HepG2 (cell line): ENCODE results near the gene PSMD10.

Experiments used
- HNRNPUL1 ChIP-seq: fragments of 200-400 bp; formaldehyde crosslinking; IDR thresholded peaks from 2 replicates; pipeline ENCODE4 v1.6.1; 2017; ENCODE audit warnings: low read depth, mild to moderate bottlenecking, low read length, moderate library complexity
- MLX ChIP-seq: IDR thresholded peaks from 2 replicates; pipeline ENCODE4 v1.6.1; 2016
- POLR2AphosphoS2 ChIP-seq: IDR thresholded peaks from 2 replicates; pipeline ENCODE4 v1.6.1; 2011; ENCODE audit warnings: low read depth, low read length, improper control_type of control experiment
- TFDP1 ChIP-seq: IDR thresholded peaks from 2 replicates; pipeline ENCODE4 v1.6.1; 2016; ENCODE audit warnings: missing compliant biosample characterization, missing genetic modification reagents, borderline replicate concordance
- ZNF335 ChIP-seq: sonication (generic); formaldehyde crosslinking; IDR thresholded peaks from 2 replicates; pipeline ENCODE4 v1.4.0; 2020; ENCODE audit warnings: missing genetic modification reagents
- ZNF660 ChIP-seq: sonication (generic); formaldehyde crosslinking; IDR thresholded peaks from 2 replicates; pipeline ENCODE4 v1.5.1; 2020; ENCODE audit warnings: mild to moderate bottlenecking, low read depth, missing genetic modification reagents, borderline replicate concordance
- TF ChIP-seq, protein P1 (sequence below): sonication (generic); formaldehyde crosslinking; IDR thresholded peaks from 2 replicates; pipeline ENCODE4 v1.4.0; 2020; ENCODE audit warnings: missing genetic modification reagents

DNA sequence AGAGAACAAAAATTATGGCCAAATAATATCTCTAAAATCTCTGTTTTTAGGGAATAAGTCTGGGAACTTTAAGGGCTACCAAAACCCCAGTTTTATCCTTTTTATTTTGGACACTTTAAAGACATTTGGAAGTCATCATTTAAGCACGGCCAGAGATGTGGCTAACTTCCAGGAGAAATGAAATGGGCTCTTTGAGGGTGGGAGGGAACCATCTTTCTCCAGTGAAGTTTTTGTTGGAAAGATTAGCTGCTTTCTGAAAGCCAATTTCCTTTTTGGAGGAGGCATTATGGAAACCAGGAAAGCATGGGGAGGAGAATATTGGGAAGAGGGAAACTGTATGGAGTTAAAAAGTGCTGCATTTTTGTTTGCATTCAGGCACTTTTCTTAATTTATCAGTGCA is 41.7 kb downstream of the PSMD10 start:
- TF ChIP-seq TFDP1 (CRISPR knock-in tag) (no peak), HNRNPUL1 (no peak), ZNF660 (CRISPR knock-in tag) (no peak), MLX (CRISPR knock-in tag) (no peak), ZNF335 (no peak), POLR2AphosphoS2 (no peak)
- TF ChIP-seq, protein P1, sequence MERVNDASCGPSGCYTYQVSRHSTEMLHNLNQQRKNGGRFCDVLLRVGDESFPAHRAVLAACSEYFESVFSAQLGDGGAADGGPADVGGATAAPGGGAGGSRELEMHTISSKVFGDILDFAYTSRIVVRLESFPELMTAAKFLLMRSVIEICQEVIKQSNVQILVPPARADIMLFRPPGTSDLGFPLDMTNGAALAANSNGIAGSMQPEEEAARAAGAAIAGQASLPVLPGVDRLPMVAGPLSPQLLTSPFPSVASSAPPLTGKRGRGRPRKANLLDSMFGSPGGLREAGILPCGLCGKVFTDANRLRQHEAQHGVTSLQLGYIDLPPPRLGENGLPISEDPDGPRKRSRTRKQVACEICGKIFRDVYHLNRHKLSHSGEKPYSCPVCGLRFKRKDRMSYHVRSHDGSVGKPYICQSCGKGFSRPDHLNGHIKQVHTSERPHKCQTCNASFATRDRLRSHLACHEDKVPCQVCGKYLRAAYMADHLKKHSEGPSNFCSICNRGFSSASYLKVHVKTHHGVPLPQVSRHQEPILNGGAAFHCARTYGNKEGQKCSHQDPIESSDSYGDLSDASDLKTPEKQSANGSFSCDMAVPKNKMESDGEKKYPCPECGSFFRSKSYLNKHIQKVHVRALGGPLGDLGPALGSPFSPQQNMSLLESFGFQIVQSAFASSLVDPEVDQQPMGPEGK (CRISPR knock-in tag): no peak
